ENCODE data around the gene DGKI.

DNA sequence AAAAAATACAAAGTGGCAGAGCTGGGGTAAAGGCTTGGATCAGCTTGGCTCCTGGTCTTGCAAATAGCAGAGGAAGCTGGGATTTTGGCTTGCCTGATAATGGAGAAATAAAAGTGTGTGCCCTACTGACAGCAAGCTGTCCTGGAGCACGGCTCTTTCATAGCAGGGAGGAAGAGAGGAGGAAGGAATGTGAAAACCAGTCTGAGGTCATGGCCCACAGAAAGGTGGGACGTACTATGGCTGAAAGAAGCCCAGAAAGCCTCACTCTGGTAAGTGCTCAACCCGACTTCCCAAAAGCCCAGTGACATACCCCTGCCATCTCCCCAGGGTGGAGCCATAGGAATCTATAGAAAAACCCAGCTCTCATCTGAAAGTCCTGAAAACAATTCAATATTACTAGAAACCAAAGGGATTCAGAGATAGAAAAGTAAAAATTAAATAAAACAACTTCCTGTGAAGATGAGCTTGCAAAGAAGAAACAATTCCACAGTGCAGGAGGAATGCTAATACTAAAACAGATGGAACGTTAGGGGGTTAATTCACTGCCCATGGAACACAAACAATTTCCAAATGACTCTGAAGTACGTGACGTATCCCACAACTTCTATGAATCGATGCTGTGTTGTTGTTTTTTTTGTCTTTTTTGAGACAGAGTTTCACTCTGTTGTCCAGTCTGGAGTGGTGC is 256.6 kb downstream of the DGKI start:
- no peak for TF ChIP-seq EZH2 (IDR thresholded peaks at IDR 0.05; ENCODE audit: borderline replicate concordance, low read length)
- TF ChIP-seq, protein P1, sequence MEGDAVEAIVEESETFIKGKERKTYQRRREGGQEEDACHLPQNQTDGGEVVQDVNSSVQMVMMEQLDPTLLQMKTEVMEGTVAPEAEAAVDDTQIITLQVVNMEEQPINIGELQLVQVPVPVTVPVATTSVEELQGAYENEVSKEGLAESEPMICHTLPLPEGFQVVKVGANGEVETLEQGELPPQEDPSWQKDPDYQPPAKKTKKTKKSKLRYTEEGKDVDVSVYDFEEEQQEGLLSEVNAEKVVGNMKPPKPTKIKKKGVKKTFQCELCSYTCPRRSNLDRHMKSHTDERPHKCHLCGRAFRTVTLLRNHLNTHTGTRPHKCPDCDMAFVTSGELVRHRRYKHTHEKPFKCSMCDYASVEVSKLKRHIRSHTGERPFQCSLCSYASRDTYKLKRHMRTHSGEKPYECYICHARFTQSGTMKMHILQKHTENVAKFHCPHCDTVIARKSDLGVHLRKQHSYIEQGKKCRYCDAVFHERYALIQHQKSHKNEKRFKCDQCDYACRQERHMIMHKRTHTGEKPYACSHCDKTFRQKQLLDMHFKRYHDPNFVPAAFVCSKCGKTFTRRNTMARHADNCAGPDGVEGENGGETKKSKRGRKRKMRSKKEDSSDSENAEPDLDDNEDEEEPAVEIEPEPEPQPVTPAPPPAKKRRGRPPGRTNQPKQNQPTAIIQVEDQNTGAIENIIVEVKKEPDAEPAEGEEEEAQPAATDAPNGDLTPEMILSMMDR (IDR thresholded peaks at IDR 0.05; ENCODE audit: low read length) = no peak
